AG04449 (cell line): Measurements from ENCODE around the gene ETS1.

Experiments
- CTCF ChIA-PET: fragments of 350-600 bp; formaldehyde crosslinking; extraction: SDS; loops from one replicate; lab custom pipeline; 2021; ENCODE audit warnings: antibody characterized with exemption; lab: Yijun Ruan, JAX
- POLR2A ChIA-PET: fragments of 400-600, 350-600 bp; formaldehyde crosslinking; extraction: SDS; loops from one replicate; lab custom pipeline; 2020; ENCODE audit warnings: antibody characterized with exemption, inconsistent platforms; lab: Yijun Ruan, JAX
- DNase-seq: peaks from one replicate; pipeline ENCODE4 v3.0.0-alpha.2; 2010; ENCODE audit warnings: low read depth, low spot score
- H3K4me3 ChIP-seq: 2 replicates; pipeline ENCODE4 v1.5.1; 2011; ENCODE audit warnings: low read depth, mild to moderate bottlenecking, control low read depth, low read length
- TF ChIP-seq, protein P1 (sequence below): IDR thresholded peaks from one replicate; pipeline ENCODE4 v1.5.1; 2011; ENCODE audit warnings: mild to moderate bottlenecking, moderate library complexity, low read length, control low read depth, inconsistent platforms; ENCODE audit not compliant: insufficient read depth; ENCODE audit errors: missing control alignments

ETS1 gene

DNA sequence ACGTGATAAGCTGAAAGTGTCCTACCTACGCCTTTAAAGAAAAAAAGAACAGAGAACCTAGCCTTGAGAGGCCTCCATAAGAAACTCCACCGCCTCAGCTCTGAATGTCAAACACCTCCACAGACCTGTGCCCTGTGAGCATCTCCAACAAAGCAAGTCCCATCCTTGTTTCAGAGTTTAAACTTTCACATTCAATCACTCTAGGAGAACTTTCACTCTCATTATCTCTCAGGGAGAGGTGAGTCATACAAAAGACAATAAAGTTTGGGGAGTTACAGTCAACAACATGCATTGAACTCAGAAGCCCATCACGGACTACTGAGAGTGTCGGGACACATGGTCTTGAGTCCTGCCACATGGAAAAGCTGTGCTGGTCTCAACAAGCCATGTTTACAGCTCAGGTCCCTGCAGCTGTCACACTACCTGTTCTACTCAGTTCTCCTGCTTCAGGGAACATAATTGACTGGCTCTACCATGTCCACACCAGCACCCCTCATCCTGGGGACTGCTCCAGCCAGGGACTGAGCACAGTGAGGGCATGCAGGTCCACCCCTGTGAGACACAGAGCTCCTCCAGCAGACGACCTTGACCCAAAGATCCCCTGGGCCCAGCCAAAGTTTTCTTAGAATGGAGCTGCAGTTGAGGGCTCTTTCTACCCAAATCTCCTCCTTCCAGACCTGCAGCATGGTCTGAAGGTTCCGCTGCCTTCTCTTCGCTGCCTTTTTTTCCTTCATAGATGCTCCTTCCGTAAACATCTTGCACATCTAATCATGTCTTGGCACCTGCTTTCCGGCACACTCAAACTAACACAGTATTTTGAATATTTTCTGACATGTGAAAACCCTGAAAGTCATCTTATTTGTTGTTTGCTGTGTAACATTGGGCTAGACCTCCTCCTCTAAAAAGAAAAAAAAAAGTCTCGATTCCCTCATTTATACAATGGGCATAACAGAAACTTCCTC is 114.9 kb downstream of the ETS1 start:
- H3K4me3 ChIP-seq: no peak overlapping the region
- POLR2A ChIA-PET: no interaction called here
- DNase-seq: no peak
- CTCF ChIA-PET: interaction anchor here (0.7 to 11.7 kb wide), 4 partner anchors 13 to 300 kb away, joined by 3 to 96 read pairs (median 4); no protein-coding TSS in a partner anchor
- TF ChIP-seq, protein P1, sequence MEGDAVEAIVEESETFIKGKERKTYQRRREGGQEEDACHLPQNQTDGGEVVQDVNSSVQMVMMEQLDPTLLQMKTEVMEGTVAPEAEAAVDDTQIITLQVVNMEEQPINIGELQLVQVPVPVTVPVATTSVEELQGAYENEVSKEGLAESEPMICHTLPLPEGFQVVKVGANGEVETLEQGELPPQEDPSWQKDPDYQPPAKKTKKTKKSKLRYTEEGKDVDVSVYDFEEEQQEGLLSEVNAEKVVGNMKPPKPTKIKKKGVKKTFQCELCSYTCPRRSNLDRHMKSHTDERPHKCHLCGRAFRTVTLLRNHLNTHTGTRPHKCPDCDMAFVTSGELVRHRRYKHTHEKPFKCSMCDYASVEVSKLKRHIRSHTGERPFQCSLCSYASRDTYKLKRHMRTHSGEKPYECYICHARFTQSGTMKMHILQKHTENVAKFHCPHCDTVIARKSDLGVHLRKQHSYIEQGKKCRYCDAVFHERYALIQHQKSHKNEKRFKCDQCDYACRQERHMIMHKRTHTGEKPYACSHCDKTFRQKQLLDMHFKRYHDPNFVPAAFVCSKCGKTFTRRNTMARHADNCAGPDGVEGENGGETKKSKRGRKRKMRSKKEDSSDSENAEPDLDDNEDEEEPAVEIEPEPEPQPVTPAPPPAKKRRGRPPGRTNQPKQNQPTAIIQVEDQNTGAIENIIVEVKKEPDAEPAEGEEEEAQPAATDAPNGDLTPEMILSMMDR: no peak

DNA sequence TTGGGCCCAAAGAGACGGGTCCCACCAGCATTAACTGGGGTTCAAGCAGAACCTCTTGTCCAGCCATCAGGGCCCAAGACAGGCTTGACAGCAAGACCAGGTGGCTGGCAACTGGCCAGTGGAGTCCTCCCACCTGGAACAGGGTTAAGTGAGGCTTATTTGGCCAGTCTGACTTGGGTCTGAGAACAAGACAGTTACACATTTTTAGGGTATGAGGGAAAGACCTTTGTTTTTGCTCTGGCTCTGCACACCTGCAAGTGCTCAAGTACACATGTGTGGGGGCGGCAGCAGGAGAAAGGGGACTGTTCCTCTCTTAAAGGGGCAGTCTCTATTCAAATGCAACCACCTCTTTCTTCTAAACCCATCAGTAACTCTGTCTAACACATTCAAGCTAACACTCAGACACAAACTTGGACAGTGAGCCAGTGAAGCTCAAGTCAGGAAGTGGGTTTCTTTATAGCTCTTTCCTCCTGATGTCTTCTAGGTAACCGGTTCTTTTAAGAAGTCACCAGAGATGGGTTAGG is 116.2 kb downstream of the ETS1 start:
- TF ChIP-seq, protein P1: no peak
- CTCF ChIA-PET: interaction anchor here (0.7 to 11.7 kb wide), 3 partner anchors 11 to 299 kb away, joined by 3 to 96 read pairs (median 3); no protein-coding TSS in a partner anchor
- DNase-seq: no peak
- POLR2A ChIA-PET: no interaction called here
- H3K4me3 ChIP-seq: no peak overlapping the region

DNA sequence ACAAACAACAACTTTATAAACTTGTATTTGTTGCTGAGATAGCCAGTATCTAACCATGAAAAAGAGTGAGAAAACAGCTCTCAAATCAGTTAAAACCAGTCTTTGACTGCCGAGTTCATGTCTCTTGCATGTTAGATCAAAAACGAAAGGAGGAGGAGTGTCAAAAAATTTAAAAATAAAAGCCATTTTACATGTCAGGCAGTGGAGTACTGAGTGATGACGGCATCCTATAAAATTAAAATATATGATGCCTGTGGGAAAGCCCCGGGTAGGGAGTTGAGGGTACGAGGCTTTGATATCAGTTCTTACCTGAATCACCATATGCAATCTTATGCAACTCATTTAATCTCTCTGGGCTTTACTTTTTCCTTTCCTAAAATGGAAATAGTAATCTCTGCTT is 117.3 kb downstream of the ETS1 start:
- ChIA-PET CTCF (interaction anchor here (1.1 to 11.7 kb wide), 2 partner anchors 12 to 161 kb away, joined by 3 to 96 read pairs; no protein-coding TSS in a partner anchor), POLR2A (no interaction called here)
- H3K4me3 ChIP-seq: no peak overlapping the region
- no peak for DNase-seq
- TF ChIP-seq, protein P1: no peak

DNA sequence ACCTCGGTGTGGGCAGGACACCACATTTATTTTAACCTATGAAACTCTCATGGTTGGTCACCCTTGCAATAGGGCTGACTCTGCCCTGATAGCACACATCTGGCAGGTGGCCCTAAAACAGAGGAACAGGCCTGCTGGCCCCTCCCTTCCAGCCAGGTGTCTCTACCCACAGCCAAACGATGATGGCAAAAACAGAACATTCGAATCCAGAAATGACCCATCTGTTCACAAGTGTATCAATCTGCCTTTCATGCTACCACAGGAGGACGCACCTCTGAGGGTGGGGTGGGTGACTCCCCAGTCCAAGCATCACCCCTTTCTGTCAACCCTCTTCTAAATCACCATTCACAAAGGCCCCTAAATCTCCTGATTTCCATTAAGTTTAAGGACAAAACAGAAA is 118.1 kb downstream of the ETS1 start:
- TF ChIP-seq, protein P1: no peak
- CTCF ChIA-PET: interaction anchor here (1.1 to 11.7 kb wide), 4 partner anchors 13 to 297 kb away, joined by 3 to 96 read pairs (median 4); no protein-coding TSS in a partner anchor
- POLR2A ChIA-PET: no interaction called here
- H3K4me3 ChIP-seq: no peak overlapping the region
- DNase-seq: no peak

DNA sequence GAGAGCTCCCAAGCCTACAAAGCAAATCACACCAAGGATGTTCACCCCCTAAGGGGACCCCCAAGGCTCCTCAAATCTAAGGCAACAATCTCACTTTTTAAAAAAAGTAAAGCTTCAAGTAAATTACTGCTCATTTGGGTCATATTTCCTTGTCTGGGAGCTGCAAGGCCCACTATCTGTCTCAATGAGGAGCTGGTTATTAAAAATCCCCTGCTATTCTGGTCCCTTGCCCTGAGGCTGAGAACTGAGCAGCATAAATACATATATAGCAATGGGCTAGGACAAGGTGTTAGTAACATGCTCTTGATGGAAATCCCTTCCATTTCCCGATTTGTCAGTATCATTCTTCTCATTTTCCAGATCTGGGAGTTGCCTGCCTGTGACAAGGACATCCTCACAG is 119.2 kb downstream of the ETS1 start:
- POLR2A ChIA-PET: interaction anchor here (0.9 to 1.6 kb wide), 8 partner anchors 10 to 335 kb away, joined by 3 to 7 read pairs (median 4); no protein-coding TSS in a partner anchor
- TF ChIP-seq, protein P1: no peak
- CTCF ChIA-PET: interaction anchor here (0.6 to 11.7 kb wide), 11 partner anchors 8 to 363 kb away, joined by 3 to 96 read pairs (median 3); no protein-coding TSS in a partner anchor
- no peak for DNase-seq
- H3K4me3 ChIP-seq: no peak overlapping the region
